Effector CD4-positive, alpha-beta T cell (primary cell): Measurements from ENCODE around the gene UBE2S.

Source experiments
- DNase-seq: peaks from one replicate; pipeline ENCODE4 v3.0.0-alpha.2; 2020

UBE2S gene

DNA sequence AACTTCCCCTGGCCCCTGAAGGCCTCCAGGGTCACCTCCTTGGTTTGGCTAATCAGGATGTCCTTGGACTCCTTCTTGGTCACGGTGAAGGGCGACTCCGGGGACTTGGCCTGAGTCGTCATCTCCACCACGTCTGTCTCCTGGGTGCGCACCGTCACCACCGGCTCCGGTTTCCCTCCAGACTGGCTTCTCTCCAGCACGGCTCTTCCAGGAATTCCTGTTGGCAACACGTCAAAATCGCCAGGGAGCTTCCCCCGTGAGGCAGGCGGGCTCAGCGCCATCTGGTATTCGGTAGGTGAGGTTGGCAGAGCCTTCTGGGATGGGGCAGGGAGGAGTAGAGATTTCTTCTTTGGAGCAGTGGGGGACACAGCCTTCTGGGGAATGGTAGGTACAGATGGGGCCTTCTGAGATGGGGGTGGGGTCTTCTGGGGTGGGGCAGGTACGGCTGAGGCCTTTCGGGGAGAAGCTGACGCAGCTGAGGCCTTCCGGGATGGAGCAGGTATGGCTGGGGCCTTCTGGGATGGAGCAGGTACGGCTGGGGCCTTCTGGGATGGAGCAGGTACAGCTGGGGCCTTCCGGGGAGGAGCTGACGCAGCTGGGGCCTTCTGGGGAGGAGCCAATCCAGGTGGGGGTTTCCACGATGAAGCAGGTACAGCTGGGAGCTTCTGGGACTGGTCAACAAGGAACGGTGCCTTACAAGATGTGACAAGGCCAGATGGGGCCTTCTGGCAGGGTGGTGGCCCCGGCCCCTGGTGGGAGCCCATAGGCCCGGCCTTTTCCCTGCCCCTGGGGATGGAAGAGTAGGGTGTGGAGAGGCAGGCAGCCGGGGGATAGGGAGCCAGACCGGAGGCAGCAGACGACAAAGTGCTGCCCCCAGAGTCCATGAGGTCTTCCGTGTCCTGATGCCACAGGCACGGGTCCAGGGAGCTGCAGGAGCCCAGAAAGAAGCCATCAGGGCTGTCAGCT, 48.4 kb downstream of the UBE2S start:
- no peak for DNase-seq

DNA sequence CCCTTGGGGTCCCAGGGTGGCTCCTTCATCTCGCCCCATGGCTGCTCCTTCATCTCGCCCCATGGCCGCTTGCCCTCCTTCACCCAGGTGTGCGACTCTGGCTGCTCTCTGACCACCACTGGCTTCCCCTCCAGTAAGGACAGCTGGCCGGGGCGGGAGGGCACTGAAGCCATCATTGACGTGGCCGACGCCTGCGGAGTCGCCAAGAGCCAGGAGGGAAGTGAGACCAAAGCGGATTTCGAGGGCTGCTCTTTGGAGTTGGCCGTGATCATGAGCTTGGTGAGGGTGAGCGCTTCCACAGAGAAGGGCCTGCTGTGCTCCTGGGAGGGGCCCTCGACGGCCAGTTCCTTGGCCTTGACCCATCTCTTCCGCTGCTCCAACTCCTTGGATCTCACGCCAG, 49.1 kb downstream of the UBE2S start:
- DNase-seq = no peak

DNA sequence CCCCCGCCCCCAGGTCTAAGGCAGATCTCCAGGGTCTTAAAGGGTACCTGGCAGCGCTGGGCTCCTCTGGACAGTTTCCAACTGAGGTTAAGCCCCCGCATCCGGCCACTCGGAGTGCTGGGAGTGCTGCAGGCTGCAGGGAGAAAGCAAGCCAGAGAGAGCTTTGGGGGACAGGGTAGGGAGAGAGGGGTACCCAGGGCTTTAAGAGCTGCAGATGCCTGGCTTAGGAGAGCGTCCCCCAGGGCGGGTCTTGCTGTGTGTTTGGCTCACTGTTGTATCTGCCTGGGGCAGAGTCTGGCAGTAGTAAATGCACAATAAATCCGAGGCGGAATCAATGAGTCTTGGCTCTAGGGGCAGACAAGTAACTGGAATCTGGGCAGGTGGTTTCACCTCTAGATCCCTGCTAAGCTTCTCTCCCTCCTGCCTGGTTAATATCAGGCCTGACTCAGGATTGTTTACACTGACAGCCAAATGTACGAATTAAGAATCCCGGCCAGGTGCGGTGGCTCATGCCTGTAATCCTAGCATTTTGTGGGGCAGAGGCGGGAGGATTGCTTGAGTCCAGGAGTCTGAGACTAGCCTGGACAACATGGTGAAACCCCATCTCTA, 52.3 kb downstream of the UBE2S start:
- DNase-seq = no peak

DNA sequence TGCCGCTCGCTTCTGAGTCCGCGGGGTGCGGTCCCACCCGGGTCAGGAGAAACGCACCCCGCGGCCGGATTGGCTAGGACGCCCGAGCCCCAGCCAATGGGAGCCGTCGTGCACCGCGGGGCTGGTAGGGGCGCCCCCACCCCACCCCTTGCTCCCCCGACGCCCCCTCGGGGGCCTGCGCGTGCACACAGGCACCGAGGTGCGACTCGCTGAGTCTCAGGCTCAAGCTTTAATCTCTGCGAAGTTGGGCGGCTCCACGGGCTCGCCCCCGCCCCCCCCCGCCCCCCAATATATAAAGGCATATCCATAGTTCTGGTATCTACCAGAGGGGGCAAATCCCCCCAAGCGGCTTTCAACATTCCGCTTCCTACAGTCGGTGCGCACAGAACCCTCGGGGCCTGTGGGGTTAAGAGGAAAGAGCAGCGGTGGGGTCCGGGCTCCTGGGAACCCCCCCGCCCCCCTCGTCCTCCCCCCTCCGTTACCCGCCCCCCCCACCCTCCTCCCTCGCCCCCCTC, 52.8 kb downstream of the UBE2S start, which contains the start of gene COX6B2:
Gene COX6B2, minus strand, starts transcription at position 22 of the 515 bp plus-strand sequence. CDS start 198 bp downstream, outside the sequence.
- no peak for DNase-seq

DNA sequence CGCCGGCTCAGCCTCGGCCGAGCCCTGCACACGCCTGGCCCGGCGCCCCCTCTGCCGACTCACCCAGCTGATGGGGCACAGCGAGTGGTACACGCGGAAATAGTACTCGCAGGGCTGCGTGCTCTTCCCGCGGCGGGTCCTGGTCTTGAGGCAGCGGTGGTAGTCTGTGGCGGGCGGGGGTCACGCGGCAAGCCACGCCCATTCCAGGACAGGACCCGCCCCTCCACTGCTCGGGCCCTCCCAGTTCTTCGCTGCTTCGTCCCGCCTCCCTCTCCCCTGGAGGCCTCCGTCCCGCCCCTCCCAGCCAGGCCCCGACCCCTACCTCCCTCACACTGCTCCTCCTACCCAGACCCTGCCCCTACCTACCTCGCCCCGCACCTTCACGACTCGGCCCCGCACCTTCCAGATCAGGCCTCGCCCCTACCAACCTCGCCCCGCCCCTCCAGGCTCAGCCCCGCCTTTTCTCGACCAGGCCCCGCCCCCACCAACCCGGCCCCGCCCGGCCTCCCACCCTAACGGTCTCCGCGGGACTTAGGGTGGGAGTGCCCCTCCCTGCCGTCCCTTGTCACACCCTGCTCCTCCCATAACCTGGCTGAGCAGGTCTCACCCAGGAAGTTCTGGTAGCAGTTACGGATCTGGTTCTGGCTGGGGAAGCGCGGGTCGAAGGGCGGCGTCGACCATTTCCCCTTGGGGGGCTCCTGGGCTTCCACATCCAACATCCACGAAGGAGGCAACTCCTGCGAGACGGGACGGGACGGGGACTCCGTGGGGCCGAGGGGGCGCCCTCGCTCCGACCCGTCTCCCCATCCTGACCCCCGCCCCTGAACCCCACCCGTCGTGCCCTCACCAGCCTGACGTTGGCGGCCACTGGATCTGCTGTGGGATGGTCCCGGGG, 53.5 kb downstream of the UBE2S start:
- DNase-seq = peak; percentile 55

DNA sequence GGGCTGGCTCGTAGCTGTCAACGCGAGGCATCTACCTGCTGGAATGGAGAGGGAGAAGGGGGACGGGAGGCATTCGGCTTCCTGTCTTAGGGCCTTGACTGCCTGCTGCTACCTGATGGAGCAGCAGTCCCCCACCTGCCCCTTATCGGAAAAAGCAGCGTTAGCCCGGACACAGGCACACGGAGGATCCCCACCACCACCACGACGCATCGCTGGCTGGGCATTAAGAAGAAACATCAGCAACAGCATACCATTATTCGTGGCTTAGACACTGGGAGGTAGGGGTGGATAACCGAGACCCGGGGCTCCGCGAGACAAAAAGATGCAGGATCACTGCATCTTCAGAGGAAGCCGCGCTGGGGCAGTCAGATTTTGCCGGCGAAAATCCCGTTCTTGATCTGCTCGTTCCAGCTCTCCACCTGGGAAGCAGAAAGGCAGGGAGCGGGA, 54.2 kb downstream of the UBE2S start:
- DNase-seq = no peak

DNA sequence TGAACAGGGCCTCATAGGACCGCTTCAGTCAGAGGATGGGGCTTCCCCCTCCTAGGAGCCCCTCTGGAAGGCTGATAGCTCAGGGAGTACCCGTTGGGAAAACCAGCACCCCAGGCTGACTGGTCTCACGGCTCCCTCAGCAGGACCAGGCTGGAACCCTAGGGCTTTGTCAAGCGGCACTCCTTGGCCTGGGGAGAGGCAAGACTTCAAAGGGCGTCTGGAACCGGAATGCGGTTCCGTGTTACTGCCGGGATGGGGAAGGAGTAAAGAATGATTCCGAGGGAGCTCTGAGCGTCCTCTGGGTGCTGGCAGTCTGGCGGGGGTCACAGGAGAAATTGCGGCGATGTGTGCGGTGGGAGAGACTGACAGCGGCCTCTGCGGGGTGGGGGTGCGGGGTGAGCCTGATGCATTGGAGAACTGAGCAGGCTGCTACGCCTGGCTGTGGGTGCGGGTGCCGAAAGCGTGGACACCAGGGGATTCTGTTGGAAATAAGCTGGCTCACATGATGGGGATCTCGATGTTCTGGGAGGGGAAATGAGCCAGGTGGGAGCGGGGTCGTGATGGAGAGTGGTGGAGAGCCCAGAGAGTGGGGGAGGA, 54.9 kb downstream of the UBE2S start:
- no peak for DNase-seq

DNA sequence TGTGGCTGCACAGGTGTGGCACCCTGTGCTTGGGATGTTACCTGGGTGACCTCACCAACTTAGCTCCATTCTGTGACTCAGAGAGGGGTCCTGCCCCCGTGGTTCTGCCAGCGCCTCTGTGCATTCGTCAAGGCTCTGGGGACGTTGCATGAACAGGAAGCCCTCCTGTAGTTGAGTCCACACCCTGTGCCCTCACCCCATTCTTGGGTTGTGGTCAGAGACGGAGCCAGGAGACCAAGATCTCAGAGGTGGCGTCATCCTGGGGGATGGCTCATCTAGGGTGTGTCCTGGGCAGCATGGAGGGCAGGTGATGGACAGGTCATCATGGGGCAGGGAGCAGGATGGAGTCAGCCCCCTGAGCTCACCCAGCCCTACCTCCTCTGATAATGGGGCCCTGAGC, 55.5 kb downstream of the UBE2S start:
- no peak for DNase-seq

DNA sequence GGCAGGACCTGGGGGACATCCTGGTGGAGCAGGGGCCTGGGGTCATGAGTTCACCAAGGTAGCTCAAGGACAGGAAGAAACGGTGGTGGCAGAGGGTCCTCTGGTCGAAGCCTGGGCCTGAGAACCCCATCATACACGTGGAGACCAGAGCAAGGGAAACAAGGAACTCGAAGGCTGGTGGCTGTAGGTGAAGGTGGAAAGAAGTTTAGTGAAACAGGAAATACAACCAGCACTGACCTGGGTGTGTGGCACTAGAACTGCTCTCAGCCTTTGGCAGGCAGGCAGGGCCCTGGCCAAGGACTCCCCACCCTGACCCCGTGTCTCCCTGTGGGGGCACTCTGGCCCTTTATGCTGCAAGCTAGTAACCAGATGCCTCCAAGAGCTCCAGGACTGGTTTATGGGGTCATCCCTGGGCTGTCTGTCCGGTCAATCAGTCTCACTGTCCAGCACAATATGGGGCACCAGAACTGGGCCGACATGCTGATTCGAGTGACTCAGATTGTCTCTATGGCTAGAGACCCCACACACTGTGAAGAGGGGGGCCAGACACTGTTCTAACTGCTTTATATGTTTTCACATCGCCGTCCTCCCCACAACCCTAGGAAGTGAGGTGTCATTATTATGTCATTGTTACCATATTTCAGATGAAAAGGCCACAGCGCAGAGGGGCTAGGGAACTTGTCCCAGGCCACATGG, 56.8 kb downstream of the UBE2S start:
- no peak for DNase-seq
